WTC11 (cell line): ENCODE data around the gene PTPN2. TPM values are rescaled to one million over a fixed set of nuclear protein-coding genes. Genes with fewer than 3 reads are reported as not detected.

ENCODE experiments used
- ATAC-seq: fragments of 200-7000 bp; cut with Tn5 transposase; 2 replicates; pipeline ENCODE4 v1.10.0; 2021; ENCODE audit warnings: mild to moderate bottlenecking, moderate library complexity
- CTCF ChIA-PET: fragments of 300-600 bp; sonication (Branson Sonifier 250); formaldehyde crosslinking; loops from one replicate; lab custom pipeline; 2021; ENCODE audit warnings: antibody characterized with exemption; lab: Charles Lee
- POLR2A ChIA-PET: fragments of 350-600 bp; sonication (Branson Sonifier 250); formaldehyde crosslinking; loops from one replicate; lab custom pipeline; 2021; ENCODE audit warnings: antibody characterized with exemption; lab: Charles Lee
- DNase-seq: peaks from one replicate; pipeline ENCODE4 v3.0.0; 2021; ENCODE audit warnings: low spot score
- H3K27ac Mint-ChIP-seq: 2 replicates; pipeline ENCODE4 v1.8.0; 2021; ENCODE audit warnings: mixed read lengths
- H3K27me3 Mint-ChIP-seq: 2 replicates; pipeline ENCODE4 v1.8.0; 2021; ENCODE audit warnings: low read depth, mild to moderate bottlenecking, moderate library complexity, mixed read lengths
- H3K36me3 Mint-ChIP-seq: 2 replicates; pipeline ENCODE4 v1.8.0; 2021; ENCODE audit warnings: mixed read lengths
- H3K4me1 Mint-ChIP-seq: 2 replicates; pipeline ENCODE4 v1.8.0; 2022; ENCODE audit warnings: mixed read lengths
- H3K4me3 Mint-ChIP-seq: 2 replicates; pipeline ENCODE4 v1.8.0; 2021; ENCODE audit warnings: mild to moderate bottlenecking, moderate library complexity, mixed read lengths
- H3K9me3 Mint-ChIP-seq: 2 replicates; pipeline ENCODE4 v1.8.0; 2021; ENCODE audit warnings: mixed read lengths
- CREM ChIP-seq: sonication (generic); formaldehyde crosslinking; IDR thresholded peaks from 2 replicates; pipeline ENCODE4 v1.8.1; 2022; ENCODE audit warnings: mild to moderate bottlenecking, missing genetic modification reagents, moderate library complexity
- ELF4 ChIP-seq: sonication (generic); formaldehyde crosslinking; IDR thresholded peaks from 2 replicates; pipeline ENCODE4 v1.8.1; 2022; ENCODE audit warnings: low read depth, mild to moderate bottlenecking, moderate library complexity, missing genetic modification reagents
- ESRRA ChIP-seq: sonication (generic); formaldehyde crosslinking; IDR thresholded peaks from 2 replicates; pipeline ENCODE4 v1.8.1; 2022; ENCODE audit warnings: mild to moderate bottlenecking, missing genetic modification reagents, borderline replicate concordance
- FOXJ3 ChIP-seq: sonication (generic); formaldehyde crosslinking; IDR thresholded peaks from 2 replicates; pipeline ENCODE4 v1.9.0; 2021; ENCODE audit warnings: missing genetic modification reagents, mild to moderate bottlenecking, borderline replicate concordance
- FOXK1 ChIP-seq: sonication (generic); formaldehyde crosslinking; IDR thresholded peaks from 2 replicates; pipeline ENCODE4 v1.8.0; 2022; ENCODE audit warnings: mild to moderate bottlenecking, moderate library complexity, missing genetic modification reagents
- FOXP1 ChIP-seq: sonication (generic); formaldehyde crosslinking; IDR thresholded peaks from 2 replicates; pipeline ENCODE4 v1.8.0; 2022; ENCODE audit warnings: missing genetic modification reagents, mild to moderate bottlenecking, moderate library complexity, borderline replicate concordance
- JUN ChIP-seq: sonication (generic); formaldehyde crosslinking; IDR thresholded peaks from 2 replicates; pipeline ENCODE4 v1.8.0; 2023; ENCODE audit warnings: mild to moderate bottlenecking, missing genetic modification reagents
- MYBL2 ChIP-seq: sonication (generic); formaldehyde crosslinking; IDR thresholded peaks from 2 replicates; pipeline ENCODE4 v1.8.1; 2023; ENCODE audit warnings: mild to moderate bottlenecking, moderate library complexity, missing genetic modification reagents
- NFYB ChIP-seq: sonication (generic); formaldehyde crosslinking; conservative IDR thresholded peaks from 2 replicates; pipeline ENCODE4 v1.8.0; 2022; ENCODE audit warnings: low read depth, missing genetic modification reagents
- NR1H2 ChIP-seq: sonication (generic); formaldehyde crosslinking; IDR thresholded peaks from 2 replicates; pipeline ENCODE4 v1.9.0; 2021; ENCODE audit warnings: mild to moderate bottlenecking, moderate library complexity, missing genetic modification reagents
- NR3C1 ChIP-seq: sonication (generic); formaldehyde crosslinking; conservative IDR thresholded peaks from 2 replicates; pipeline ENCODE4 v1.8.1; 2023; ENCODE audit warnings: low read depth, mild to moderate bottlenecking, missing genetic modification reagents
- PRRX2 ChIP-seq: fragments of 250-450 bp; sonication (Bioruptor Pico); IDR thresholded peaks from 2 replicates; pipeline ENCODE4 v1.8.0; 2021; ENCODE audit warnings: mild to moderate bottlenecking
- TCF7 ChIP-seq: sonication (generic); formaldehyde crosslinking; IDR thresholded peaks from 2 replicates; pipeline ENCODE4 v1.8.0; 2022; ENCODE audit warnings: mild to moderate bottlenecking, low read depth, missing genetic modification reagents, moderate library complexity
- ZNF121 ChIP-seq: sonication (generic); formaldehyde crosslinking; IDR thresholded peaks from 2 replicates; pipeline ENCODE4 v1.8.0; 2023; ENCODE audit warnings: missing genetic modification reagents
- total RNA-seq: library from RNA; stranded (reverse); gene quantifications from 3 replicates; pipeline ENCODE4 v1.2.3, GENCODE V29; 2021
- TF ChIP-seq, protein P1 (sequence below): fragments of 250-450 bp; sonication (Bioruptor Pico); IDR thresholded peaks from 2 replicates; pipeline ENCODE4 v2.1.2; 2022; ENCODE audit warnings: mild to moderate bottlenecking, moderate library complexity
- TF ChIP-seq, protein P2 (sequence below): fragments of 250-450 bp; sonication (Bioruptor Pico); IDR thresholded peaks from 2 replicates; pipeline ENCODE4 v1.9.0; 2021; ENCODE audit warnings: mild to moderate bottlenecking, borderline replicate concordance
- TF ChIP-seq, protein P3 (sequence below): sonication (generic); formaldehyde crosslinking; IDR thresholded peaks from 2 replicates; pipeline ENCODE4 v1.8.1; 2023; ENCODE audit warnings: mild to moderate bottlenecking, missing genetic modification reagents

Gene PTPN2
- total RNA-seq, 1 experiment from 2014 or later: 37.7 TPM

DNA sequence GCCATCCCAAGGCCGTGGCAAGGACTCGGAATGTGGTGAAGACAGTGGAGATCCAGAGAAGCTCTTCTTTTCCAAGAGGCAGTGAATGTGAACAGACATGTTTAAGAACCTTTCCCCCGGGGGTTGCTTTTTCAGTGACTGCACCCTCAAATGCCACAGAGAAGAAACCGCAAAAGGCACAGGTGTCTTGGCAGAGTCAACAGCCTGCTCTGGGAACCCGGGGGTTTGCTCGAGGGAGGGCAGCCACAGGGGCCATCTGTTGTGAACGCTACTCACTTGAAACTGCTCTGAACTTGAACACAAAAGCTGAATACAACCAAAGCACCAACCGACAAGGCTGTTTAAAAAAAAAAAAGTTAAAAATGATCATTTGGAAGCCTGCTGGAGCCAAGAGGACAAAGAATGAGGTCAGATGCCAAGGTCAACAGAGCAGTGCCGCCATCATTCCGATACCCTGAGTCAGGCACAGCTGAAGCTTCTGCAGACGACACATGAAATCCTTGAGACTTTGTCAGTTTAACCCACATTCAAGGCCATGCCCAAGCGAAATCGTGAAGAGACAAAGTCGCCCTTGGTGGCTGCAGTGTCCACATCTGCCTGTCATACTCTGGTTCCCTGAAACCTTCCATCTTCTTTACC is 133.8 kb downstream of the PTPN2 start:
- no peaks in the 10 kb centered on the region for H3K9me3 Mint-ChIP-seq
- TF ChIP-seq NFYB (CRISPR knock-in tag) (no peak), ELF4 (CRISPR knock-in tag) (no peak), NR1H2 (CRISPR knock-in tag) (no peak), NR3C1 (CRISPR knock-in tag) (no peak), JUN (CRISPR knock-in tag) (no peak), FOXP1 (no peak)
- TF ChIP-seq, protein P1, sequence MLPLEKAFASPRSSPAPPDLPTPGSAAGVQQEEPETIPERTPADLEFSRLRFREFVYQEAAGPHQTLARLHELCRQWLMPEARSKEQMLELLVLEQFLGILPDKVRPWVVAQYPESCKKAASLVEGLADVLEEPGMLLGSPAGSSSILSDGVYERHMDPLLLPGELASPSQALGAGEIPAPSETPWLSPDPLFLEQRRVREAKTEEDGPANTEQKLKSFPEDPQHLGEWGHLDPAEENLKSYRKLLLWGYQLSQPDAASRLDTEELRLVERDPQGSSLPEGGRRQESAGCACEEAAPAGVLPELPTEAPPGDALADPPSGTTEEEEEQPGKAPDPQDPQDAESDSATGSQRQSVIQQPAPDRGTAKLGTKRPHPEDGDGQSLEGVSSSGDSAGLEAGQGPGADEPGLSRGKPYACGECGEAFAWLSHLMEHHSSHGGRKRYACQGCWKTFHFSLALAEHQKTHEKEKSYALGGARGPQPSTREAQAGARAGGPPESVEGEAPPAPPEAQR (CRISPR knock-in tag): no peak
- H3K4me1 Mint-ChIP-seq: no peaks in the 10 kb centered on the region
- CTCF ChIA-PET: interaction anchor here (1.5 to 2.5 kb wide), 2 partner anchors 17 to 184 kb away, joined by 3 to 7 read pairs; no protein-coding TSS in a partner anchor
- no peak overlapping the region for H3K4me3 Mint-ChIP-seq
- H3K27me3 Mint-ChIP-seq: no peaks in the 10 kb centered on the region
- H3K27ac Mint-ChIP-seq: no peak overlapping the region
- no peak for ATAC-seq
- H3K36me3 Mint-ChIP-seq: no peaks in the 10 kb centered on the region
- POLR2A ChIA-PET: no interaction called here
- no peak for DNase-seq

DNA sequence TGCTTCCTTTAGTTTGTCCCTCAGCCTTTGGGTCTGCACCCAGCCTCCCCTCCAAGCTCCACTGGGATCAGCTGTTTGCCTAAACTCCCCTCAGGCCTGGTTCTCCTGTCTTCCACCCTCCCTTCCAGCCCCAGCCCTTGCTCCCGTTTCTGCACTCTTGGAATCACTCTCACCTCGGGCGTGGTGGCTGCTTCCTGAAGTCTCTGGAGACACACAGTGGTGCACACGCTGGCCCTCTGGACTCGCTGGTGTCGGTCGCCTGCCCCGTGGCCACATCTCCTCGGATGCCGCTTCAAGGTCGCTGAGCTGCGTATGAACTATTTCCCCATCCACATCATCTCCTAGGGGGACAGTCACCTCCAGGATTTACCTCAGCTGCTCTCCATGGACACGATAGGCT is 134.9 kb downstream of the PTPN2 start:
- Mint-ChIP-seq H3K9me3 (no peaks in the 10 kb centered on the region), H3K27me3 (no peaks in the 10 kb centered on the region), H3K4me3 (no peak overlapping the region), H3K4me1 (no peaks in the 10 kb centered on the region), H3K36me3 (no peaks in the 10 kb centered on the region), H3K27ac (no peak overlapping the region)
- ATAC-seq (no peak), DNase-seq (no peak)
- CTCF ChIA-PET: interaction anchor here (2.5 kb wide), 1 partner anchor 185 kb away, joined by 7 read pairs; no protein-coding TSS in a partner anchor
- POLR2A ChIA-PET: no interaction called here
- TF ChIP-seq, protein P2, sequence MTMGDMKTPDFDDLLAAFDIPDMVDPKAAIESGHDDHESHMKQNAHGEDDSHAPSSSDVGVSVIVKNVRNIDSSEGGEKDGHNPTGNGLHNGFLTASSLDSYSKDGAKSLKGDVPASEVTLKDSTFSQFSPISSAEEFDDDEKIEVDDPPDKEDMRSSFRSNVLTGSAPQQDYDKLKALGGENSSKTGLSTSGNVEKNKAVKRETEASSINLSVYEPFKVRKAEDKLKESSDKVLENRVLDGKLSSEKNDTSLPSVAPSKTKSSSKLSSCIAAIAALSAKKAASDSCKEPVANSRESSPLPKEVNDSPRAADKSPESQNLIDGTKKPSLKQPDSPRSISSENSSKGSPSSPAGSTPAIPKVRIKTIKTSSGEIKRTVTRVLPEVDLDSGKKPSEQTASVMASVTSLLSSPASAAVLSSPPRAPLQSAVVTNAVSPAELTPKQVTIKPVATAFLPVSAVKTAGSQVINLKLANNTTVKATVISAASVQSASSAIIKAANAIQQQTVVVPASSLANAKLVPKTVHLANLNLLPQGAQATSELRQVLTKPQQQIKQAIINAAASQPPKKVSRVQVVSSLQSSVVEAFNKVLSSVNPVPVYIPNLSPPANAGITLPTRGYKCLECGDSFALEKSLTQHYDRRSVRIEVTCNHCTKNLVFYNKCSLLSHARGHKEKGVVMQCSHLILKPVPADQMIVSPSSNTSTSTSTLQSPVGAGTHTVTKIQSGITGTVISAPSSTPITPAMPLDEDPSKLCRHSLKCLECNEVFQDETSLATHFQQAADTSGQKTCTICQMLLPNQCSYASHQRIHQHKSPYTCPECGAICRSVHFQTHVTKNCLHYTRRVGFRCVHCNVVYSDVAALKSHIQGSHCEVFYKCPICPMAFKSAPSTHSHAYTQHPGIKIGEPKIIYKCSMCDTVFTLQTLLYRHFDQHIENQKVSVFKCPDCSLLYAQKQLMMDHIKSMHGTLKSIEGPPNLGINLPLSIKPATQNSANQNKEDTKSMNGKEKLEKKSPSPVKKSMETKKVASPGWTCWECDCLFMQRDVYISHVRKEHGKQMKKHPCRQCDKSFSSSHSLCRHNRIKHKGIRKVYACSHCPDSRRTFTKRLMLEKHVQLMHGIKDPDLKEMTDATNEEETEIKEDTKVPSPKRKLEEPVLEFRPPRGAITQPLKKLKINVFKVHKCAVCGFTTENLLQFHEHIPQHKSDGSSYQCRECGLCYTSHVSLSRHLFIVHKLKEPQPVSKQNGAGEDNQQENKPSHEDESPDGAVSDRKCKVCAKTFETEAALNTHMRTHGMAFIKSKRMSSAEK (CRISPR knock-in tag): no peak
- TF ChIP-seq PRRX2 (CRISPR knock-in tag) (no peak), FOXK1 (CRISPR knock-in tag) (no peak), MYBL2 (CRISPR knock-in tag) (no peak)

DNA sequence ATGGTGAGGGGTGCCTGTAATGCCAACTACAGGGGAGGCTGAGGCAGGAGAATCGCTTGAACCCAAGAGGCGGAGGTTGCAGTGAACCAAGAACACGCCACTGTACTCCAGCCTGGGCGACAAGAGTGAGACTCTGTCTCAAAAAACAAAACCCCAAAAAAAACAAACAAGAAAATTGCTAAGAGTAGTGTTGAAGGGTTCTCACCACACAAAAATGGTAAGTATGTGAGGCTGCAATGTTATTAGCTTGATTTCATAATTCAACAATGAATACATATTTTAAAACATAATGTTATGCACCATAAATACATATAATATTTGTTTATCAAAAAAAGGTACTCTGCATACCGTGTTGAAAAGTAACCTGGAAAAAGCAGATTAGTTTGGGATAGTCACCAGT is 135.4 kb downstream of the PTPN2 start:
- Mint-ChIP-seq H3K36me3 (no peaks in the 10 kb centered on the region), H3K27ac (no peak overlapping the region), H3K9me3 (no peaks in the 10 kb centered on the region), H3K4me3 (no peak overlapping the region), H3K27me3 (no peaks in the 10 kb centered on the region), H3K4me1 (no peaks in the 10 kb centered on the region)
- POLR2A ChIA-PET: no interaction called here
- CTCF ChIA-PET: interaction anchor here (1.4 to 2.5 kb wide), 2 partner anchors 18 to 186 kb away, joined by 5 to 7 read pairs; no protein-coding TSS in a partner anchor
- ATAC-seq: no peak
- TF ChIP-seq, protein P3, sequence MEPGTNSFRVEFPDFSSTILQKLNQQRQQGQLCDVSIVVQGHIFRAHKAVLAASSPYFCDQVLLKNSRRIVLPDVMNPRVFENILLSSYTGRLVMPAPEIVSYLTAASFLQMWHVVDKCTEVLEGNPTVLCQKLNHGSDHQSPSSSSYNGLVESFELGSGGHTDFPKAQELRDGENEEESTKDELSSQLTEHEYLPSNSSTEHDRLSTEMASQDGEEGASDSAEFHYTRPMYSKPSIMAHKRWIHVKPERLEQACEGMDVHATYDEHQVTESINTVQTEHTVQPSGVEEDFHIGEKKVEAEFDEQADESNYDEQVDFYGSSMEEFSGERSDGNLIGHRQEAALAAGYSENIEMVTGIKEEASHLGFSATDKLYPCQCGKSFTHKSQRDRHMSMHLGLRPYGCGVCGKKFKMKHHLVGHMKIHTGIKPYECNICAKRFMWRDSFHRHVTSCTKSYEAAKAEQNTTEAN (CRISPR knock-in tag): no peak
- no peak for TF ChIP-seq TCF7 (CRISPR knock-in tag)
- TF ChIP-seq NR3C1 (CRISPR knock-in tag): no peak
- TF ChIP-seq FOXJ3: no peak
- no peak for TF ChIP-seq ESRRA
- TF ChIP-seq CREM (CRISPR knock-in tag): no peak
- no peak for TF ChIP-seq ZNF121 (CRISPR knock-in tag)
- no peak for DNase-seq
